Effector CD4-positive, alpha-beta T cell (primary cell): ENCODE results near the gene CASQ1. TPM values are rescaled to one million over a fixed set of nuclear protein-coding genes. Genes with fewer than 3 reads are reported as not detected.

Experiments used
- DNase-seq: peaks from one replicate; pipeline ENCODE4 v3.0.0-alpha.2; 2020
- total RNA-seq: gene quantifications from one replicate; lab custom pipeline; 2026; lab: John Stamatoyannopoulos, UW

Gene CASQ1
- total RNA-seq, result not detected

GRCh38 chr1:160189649-160190625, at the start of gene CASQ1:
Gene CASQ1 (plus strand): TSS chr1:160190575. CDS start chr1:160190752, 177 bp downstream.
- no peak for DNase-seq

DNA sequence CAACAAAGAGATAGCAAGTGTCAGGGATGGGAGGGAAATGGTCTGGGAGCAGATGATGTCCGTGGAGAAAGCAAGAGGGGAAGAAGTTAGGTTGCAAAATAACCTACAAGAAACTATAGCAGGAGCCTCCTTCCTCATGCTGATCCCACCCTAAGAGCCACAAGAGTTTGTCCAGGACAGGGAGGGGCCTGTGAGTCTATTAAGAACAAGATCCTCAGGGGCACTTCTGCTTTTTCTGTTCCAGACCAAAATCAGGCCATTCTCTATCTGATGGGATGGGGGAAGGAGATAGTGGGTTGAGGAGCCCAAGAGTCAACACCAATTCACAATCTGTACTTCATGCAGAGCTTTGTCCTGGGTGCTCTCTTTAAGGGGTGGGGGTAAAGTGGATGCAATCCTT, 46.7 kb upstream of the CASQ1 start:
- no peak for DNase-seq

DNA sequence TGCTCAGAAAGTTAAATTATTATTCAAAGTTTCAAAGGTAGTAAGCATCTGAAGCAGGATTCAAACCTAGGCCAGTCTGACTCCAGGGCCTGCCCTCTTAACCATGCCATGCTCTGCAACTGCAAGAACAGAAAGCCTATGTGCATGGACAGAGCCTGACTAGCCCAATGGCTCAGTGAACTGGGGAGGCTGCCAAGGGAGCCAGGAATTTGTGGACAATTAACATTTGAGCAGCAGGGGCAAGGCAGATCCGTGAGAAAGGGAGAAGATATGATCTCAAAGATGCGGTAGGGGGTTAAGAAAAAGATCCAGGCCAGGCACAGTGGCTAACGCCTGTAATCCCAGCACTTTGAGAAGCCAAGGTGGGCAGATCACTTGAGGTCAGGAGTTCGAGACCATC, 45.5 kb upstream of the CASQ1 start:
- DNase-seq, result no peak

- no peak for DNase-seq
Observed at GRCh38 chr1:160146107-160146506, 44.3 kb upstream of the CASQ1 start.

DNA sequence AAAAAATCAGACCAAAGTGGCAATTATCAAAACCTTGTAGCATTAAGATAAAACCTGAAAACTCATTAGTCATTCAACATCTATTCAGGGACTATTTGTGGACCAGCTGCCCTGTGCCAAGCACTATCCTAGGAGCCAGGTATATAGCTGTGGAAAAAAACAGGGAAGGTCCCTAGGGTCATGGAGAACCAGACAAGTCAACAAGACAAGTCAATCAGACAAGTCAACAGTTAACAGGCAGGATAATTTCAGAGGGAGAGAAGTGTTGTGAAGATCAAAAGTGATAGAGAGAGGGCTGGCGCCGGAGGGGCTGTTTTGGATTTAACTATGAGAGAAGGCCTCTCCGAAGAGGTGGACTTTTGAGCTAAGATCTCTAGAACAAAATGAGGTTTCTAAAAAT, 42.3 kb upstream of the CASQ1 start:
- DNase-seq, result no peak

- DNase-seq, result no peak
Observed at GRCh38 chr1:160149233-160149632, 41.1 kb upstream of the CASQ1 start.

- no peak for DNase-seq
Observed at GRCh38 chr1:160149716-160150115, 40.7 kb upstream of the CASQ1 start.

GRCh38 chr1:160151303-160151702, 39.1 kb upstream of the CASQ1 start, which contains the start of gene ATP1A4:
Gene ATP1A4 (plus strand): TSS chr1:160151603. CDS start chr1:160152041, 438 bp downstream.
- DNase-seq, result no peak

GRCh38 chr1:160154790-160155189, 35.6 kb upstream of the CASQ1 start:
- no peak for DNase-seq

- DNase-seq, result no peak
Observed at GRCh38 chr1:160156361-160156760, 34.0 kb upstream of the CASQ1 start.

DNA sequence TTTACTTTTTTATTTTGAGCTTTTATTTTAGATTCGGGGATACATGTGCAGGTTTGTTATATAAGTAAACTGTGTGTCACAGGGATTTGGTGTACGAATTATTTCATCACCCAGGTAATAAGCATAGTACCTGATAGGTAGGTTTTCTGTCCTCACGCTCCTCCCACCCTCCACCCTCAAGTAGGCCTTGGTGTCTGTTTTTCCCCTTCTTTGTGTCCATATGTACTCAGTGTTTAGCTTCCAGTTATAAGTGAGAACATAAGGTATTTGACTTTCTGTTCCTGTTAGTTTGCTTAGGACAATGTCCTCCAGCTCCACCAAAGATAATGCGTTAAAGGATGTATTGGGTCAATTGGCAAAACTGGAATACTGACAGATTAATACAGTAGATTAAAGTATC, 33.2 kb upstream of the CASQ1 start:
- DNase-seq, result no peak

DNA sequence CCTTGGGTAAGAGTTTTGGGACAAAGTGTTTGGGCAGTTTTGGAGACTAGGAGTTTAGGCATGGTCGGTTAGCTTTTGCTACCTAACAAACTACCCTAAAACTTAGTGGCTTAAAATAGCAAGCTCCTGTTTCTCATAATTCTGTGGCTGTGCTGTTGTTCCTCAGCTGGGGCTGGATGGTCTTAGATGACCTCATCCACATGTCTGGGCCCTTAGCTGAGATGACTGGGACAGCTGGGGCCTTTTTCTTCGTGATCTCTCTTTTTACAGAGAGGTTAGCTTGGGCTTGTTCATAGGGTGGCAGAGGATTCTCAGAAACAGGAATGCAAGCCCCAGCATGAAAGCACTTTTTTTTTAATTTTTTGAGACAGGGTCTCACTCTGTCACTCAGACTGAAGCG, 32.3 kb upstream of the CASQ1 start:
- DNase-seq, result no peak

DNA sequence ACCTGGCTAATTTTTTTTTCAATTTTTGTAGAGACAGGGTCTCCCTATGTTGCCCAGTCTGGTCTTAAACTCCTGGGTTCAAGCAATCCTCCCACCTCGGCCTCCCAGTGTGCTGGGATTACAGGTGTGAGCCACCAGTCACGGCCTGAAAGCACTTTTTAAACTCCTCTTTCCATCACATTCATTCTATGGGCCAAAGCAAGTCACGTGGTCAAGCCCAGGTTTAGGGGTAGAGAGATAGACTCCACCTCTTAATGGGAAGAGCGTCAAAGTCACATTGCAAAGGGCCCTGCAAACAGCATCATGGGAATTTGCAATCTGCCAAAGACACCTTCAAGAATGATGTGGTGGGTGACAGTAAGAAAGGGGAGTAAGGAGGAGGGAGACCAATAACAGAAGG, 31.8 kb upstream of the CASQ1 start:
- no peak for DNase-seq

DNA sequence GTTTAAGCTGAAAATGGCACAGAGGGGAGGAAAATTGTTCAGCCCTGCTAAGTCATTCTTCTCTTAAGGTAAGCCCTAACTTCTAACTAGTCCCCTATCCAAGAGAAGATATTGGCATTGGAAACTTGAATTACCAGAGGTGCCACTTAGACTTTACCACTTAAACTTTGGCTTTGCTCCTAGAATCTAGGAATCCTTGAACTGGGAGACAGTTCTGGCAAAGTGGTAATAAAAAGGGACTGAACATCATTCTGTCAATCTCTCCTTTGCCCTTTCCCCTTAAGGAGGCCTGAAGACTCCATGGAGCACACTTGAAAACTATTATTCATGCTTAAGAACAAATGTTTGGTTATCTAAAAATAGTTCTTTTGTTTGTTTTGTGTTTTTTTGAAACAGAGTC, 30.5 kb upstream of the CASQ1 start:
- DNase-seq, result no peak

GRCh38 chr1:160161965-160162705, 28.2 kb upstream of the CASQ1 start:
- no peak for DNase-seq

DNA sequence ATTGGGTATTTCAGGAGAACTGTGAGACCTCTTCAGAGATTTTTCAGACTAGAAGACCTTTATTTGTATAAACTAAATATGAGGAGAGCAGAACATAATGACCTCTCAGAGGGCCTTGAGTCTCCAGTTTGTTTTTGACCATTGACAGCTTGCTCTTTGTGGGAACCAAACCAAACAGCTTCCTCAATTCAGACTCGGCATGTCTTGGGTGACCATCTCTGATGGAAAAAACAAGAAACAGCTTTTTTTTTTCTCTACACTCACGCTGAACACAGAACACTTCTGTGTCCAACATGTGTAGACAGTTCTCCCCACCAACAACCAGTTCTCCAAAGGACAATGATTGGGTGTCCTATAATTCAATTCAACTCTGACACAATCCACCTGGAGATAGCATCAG, 27.4 kb upstream of the CASQ1 start:
- DNase-seq, result no peak

- no peak for DNase-seq
Observed at GRCh38 chr1:160163615-160164014, 26.8 kb upstream of the CASQ1 start.

DNA sequence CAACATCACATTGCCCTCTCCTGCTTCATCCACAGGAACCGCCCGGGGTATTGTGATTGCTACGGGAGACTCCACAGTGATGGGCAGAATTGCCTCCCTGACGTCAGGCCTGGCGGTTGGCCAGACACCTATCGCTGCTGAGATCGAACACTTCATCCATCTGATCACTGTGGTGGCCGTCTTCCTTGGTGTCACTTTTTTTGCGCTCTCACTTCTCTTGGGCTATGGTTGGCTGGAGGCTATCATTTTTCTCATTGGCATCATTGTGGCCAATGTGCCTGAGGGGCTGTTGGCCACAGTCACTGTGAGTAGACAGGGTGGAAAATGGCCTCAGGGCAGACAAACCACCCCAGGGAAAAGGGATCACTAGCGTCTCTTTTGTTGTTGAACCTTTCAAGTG, 26.3 kb upstream of the CASQ1 start:
- DNase-seq, result no peak

- no peak for DNase-seq
Observed at GRCh38 chr1:160166166-160166868, 24.1 kb upstream of the CASQ1 start.

DNA sequence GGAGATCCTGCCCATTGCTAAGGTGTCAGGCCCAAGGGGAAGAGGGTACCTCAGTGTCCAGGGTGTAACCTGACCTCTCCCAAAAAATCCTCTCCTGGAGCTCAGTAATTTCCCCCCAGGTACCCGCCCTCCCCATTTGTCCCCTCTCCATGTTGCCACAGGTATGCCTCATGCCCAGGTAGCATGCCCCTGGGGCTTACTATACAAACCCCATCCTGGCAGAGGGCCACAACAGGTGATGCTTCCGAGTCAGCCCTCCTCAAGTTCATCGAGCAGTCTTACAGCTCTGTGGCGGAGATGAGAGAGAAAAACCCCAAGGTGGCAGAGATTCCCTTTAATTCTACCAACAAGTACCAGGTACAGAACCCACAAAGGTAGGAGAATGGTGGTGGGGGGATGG, 23.3 kb upstream of the CASQ1 start:
- DNase-seq, result no peak

DNA sequence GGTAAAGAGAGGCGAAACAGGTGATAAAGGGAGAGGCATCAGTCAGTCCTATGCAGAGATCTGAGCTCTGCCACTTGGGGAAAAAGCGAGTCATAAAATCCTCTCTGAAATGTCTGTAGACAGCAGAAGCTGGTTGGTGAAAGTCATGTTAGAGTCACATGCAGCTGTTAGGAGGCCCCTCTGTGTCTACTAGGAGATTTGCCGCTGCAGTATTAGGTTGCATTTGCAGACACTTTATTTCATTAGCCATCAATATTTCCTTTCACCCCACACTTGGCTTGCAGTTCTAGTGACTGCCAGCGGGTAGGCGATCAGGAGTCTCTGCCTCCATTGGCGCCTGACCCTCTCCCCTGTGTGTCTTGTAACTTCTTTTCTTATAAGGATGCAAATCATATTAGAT, 22.8 kb upstream of the CASQ1 start:
- no peak for DNase-seq

DNA sequence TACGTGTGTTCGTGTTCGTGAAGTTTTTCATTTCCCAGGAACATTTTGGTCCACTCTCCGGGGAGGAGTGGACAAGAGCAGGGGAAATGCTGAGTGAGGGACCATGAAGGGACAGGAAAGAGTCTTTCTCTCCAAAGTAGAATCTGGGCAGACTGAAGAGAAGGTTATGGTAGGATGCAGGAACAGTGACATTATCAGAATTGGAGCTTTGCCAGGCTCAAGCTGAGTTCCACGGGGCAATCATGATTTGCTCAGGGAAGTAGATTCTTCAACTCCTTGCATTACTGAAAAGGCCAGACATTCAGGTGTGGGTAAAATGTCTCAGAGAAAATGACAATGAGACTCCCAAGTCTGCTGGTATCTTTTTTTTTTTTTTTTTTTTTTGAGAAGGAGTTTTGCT, 22.4 kb upstream of the CASQ1 start:
- DNase-seq, result no peak
